HG03354 (cell line): ENCODE measurements around the gene KRTAP10-10.
"Not testable (repeated sequence)": the region's sequence is repeated elsewhere in the genome, so short reads cannot be mapped to it uniquely, and the experiment has no call there.

Experiments
- ATAC-seq: cut with Tn5 transposase; IDR thresholded peaks from one replicate; pipeline ENCODE4 v1.9.1; 2021; ENCODE audit warnings: mild to moderate bottlenecking; ENCODE audit not compliant: unreplicated experiment, poor library complexity, severe bottlenecking

KRTAP10-10 gene

DNA sequence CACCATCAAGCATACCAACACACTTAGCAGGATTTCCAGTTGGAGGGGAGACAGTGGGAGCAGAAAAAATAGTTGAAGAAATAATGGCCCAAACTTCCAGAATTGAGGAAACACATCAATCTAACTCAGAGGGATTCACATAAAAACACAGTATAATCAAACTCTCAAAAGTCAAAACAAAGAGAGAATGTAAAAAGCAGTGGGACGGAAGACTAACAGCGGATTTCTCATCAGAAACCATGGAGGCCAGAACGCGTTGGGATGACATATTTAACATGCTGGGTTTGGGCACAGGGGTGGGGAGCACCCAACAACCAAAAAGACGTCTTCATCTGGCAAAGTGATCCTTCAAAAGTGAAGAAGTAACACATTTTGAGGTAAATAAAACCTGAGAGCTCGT is 17.3 kb upstream of the KRTAP10-10 start:
- no peak for ATAC-seq

DNA sequence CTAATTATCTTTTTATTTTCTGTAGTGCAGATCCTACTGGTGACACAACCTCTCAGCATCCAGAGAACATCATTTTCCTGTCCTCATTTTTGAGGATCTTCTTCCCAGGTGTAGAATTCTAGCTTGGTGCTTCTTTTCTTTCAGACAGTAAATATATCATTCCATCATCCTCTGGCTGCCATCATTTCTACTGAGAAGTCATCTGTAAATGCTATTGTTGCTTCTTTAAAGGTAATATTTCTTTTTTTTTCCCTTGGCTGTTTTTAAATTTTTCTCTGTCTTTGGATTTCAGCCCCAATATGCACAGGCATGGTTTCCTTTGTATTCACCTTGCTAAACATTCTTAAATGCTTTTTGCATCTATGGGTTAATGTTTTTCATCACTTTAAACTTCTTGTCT is 13.6 kb upstream of the KRTAP10-10 start:
- no peak for ATAC-seq

DNA sequence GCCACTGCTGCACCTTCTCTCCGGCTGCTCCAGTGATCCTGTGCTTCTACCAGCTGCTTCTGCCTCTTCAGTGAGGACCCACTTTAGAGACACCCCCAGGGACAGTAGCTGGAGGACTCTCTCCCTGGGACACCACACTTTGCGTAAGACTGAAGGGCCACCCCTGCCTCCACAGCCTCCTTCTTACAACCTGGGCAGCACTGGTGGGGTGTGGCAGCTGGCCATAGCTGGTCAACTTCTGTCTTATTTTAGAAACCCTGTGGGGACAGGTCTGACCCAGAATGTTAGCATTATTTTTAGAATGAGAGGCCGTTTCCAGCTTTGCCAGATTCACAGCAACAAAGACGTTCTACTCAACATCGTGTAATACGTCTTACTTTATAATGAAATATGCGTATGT is 11.4 kb upstream of the KRTAP10-10 start:
- no peak for ATAC-seq

DNA sequence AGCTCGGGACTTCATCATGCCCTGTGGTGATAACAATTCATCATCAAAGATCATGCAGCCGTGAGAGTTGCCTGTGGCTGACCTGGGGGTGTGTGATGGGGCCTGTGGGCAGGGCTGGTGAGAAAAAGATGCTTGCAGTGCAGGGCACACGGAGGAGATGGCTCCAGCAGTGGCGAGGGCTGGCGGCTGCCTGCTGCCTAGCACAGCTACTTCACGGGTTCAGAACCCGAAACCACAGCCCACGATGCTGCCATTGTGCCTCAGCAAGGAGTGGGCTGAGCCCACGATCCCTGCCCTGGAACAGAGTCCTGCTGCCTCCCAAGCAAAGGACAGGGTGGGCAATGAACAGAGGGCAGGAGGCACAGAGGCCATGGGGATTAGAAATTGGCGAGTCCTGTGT is 10.9 kb upstream of the KRTAP10-10 start:
- no peak for ATAC-seq

DNA sequence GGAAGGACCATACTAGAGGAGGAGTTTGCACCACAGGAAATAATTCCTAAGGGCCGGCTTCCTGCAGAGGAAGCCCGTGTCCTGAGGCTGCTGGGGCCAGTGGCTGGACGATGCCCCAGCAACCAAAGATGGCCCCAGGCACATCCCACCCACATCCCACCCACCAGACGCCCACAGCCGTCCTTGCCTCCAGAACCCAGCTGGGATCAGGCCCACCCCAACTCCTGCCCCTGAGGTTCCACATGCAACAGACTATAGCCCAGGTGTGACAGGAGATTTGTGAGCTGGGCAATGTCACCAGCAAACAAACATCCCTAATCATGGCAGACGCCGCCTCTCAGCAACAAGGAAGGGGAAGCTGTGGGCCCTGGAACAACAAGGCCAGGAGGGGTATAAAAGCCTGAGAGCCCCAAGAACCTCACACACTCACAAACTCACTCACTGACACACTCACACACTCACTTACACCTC is 10.4 kb upstream of the KRTAP10-10 start, which contains the start of gene KRTAP10-9:
Gene KRTAP10-9 (plus strand): TSS at position 421 of the 471 bp plus-strand sequence. CDS start 79 bp downstream, outside the sequence.
- no peak for ATAC-seq

DNA sequence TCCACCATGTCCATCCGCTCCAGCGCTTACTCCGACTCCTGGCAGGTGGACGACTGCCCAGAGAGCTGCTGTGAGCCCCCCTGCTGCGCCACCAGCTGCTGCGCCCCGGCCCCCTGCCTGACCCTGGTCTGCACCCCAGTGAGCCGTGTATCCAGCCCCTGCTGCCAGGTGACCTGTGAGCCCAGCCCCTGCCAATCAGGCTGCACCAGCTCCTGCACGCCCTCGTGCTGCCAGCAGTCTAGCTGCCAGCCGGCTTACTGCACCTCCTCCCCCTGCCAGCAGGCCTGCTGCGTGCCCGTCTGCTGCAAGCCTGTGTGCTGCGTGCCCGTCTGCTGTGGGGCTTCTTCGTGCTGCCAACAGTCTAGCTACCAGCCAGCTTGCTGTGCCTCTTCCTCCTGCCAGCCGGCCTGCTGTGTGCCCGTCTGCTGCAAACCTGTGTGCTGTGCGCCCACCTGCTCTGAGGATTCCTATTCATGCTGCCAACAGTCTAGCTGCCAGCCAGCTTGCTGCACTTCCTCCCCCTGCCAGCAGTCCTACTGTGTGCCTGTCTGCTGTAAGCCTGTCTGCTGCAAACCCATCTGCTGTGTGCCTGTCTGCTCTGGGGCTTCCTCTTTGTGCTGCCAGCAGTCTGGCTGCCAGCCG is 9.9 kb upstream of the KRTAP10-10 start:
- ATAC-seq, result not testable (repeated sequence)

DNA sequence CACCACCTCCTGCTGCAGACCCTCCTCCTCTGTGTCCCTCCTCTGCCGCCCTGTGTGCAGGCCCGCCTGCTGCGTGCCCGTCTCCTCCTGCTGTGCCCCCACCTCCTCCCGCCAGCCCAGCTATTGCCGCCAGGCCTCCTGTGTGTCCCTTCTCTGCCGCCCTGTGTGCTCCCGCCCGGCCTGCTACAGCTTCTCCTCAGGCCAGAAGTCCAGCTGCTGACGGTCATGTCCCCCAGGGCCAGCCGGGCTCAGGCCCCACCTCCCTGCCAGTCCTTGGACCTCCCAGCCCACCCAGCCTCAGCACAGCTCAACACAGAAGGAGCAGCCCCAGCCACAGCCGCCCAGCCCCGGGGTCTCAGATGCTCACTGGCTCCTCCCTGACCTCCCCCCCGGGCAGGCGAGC is 9.3 kb upstream of the KRTAP10-10 start:
- ATAC-seq, result not testable (repeated sequence)

DNA sequence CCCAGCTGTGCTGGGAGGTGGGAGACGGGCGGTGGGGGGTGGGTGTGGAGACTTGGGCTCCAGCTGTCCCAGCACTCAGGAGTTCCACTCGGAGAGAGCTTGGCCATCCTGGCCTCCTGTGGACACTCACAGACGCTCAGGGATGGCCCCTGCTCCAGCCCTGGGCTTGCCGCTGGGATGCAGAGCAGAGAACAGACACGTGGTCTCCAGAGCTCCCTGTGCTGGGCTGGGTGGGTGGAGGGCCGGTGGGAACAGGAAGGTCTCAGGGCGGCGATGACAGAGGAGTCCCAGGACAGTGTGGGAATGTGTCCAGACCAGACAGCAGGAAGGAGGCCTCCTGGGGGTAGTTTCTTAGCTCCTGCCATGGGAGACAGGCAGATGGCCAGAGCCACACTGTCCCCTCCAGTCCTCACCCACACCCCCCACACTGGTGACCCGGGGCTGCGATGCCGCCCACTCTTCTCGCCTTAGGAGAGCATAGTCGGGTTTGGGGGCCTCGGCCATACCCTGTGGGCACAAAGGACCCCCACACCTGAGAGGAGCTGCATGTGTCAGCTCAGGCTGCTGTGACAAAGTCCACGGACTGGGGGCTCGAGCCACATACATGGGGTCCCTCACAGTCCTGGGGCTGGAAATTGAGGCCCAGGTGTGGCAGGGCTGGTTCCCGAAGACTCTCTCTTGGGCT is 8.3 kb upstream of the KRTAP10-10 start:
- ATAC-seq, result no peak

DNA sequence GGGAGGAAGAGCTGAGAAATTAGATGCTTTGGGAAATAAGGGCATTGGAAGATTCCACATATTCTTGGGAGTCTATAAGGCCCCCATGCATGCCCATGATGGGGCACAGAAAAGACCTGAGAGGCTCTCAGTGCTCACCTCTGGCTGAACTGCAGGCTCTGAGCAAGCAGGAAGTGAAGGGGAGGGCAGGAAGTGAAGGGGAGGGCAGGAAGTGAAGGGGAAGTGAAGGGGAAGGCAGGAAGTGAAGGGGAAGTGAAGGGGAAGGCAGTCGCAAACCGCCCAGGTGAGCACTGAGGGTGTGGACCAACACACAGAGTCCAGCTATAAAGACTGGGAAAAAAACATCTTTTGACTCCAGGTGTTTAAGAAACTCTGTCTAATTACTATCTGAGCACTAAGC is 6.7 kb upstream of the KRTAP10-10 start:
- ATAC-seq, result no peak

DNA sequence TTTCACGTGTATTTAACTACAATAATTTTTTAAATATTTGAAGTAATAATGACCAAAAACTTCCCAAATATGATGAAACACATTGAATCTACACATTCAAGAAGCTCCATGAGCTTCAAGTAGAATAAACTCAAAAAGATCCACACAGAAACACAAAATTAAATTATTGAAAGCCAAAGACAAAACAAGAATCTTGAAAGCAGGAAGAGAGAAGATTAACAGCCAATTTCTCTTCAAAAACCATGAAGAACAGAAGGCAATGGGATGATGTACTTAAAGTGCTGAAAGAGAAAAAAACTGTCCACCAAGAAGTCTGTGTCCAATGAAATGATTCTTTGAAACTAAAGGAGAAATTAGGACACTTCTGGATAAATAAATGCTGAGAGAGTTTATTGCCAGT is 5.1 kb upstream of the KRTAP10-10 start:
- no peak for ATAC-seq

DNA sequence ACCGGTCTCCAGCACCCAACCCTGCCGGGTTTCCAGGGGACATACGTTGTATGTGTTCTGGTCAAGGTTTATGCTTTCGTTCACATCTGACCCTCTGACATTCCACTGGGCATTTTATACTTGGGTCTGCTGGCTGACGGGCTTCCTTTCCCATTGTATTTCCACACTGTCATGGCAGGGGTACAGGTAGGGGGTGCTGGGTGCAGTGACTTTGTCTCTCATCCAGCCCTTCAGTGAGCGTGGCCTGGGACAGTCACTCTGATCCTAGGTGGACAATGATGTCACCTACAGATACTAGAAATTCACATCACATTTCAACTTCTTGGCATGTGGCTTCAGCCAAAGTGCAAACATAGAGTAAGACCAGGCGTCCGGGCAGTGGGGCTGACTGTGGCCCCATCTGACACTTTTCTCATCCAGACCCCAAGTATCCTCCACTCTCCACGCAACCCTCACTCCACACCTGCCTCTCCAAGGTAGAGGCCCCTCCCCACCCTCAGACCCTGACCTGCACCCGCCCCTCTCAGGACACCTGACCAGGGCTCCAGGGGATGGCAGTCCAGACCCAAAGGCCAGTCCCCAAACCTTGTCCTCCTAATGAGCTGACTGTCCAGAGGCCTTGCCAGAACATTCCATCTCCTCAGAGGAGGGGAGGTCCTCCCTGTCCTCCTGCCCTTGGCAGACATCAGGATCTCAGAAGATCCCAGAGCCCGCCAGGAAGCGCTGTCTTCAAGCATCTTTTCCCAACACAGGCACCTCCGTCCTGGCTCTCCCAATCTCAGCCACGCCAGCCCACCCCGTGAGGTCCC is 743 bp upstream of the KRTAP10-10 start:
- no peak for ATAC-seq

DNA sequence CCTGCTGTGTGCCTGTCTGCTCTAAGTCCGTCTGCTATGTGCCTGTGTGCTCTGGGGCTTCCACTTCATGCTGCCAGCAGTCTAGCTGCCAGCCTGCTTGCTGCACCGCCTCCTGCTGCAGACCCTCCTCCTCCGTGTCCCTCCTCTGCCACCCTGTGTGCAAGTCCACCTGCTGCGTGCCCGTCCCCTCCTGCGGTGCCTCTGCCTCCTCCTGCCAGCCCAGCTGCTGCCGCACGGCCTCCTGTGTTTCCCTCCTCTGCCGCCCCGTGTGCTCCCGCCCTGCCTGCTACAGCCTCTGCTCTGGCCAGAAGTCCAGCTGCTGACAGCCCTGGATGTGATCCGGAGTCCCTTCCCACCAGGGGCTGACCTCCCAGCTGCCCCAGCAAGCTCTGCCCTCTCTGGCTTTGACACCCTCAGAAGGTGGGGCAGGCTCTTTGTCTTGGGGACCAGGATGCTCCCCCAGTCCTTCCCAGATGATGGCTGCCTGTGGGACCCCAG is 744 bp downstream of the KRTAP10-10 start:
- not testable (repeated sequence) for ATAC-seq

DNA sequence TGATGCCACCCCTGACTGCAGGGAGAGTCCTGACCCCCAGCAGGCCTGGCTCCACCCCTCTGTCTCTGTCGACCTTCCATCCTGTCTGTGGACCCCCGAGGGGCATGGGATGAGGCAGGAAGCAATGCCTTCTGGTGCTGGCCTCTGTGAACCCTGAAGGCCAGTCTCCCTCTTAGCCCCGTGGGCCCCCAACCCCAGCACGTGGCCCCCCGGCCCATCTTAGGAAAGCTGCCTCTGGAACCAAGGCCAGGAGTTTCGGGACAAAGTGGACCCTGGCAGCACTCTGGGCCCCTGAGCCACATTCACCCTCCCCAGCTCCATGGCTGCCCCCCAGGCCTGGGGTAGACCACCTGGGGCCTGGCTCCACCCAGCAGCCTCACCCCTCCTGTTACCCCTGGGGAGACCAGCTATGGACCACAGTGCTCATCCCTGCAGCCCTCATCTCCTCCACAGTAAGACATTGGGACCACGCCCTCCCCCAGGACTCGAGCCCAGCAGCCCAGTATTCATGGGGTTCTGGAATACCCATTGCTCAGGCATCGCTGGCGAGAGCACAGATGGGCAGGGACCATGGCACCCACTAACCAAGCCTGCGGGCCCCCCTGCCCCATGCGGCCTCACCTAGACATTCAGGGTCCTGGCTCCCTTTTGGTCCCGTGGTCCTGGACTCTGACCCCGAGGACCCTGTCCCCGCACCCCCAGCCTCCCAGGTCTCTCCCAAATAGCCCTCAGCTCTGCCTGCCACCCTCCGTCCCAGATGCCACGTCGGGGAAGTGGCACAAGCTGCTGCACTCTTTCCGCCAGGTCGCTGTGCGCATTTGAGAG is 1.6 kb downstream of the KRTAP10-10 start:
- not testable (repeated sequence) for ATAC-seq

DNA sequence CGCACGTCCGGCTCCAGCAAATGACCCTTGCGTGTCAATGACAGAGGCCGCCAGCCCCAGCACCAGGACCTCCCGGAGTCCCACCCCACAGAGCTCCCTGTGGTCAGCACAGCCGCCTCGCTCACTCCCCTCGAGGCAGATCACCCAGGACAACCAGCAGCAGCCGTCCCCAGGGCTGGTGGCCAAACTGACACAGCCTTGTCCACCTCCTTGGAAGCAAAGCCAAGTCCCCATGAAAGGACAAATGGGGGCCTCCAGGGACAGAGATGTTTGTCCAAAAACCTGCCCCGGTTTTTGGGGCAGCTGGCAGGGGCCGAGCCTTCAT is 2.1 kb downstream of the KRTAP10-10 start:
- no peak for ATAC-seq

DNA sequence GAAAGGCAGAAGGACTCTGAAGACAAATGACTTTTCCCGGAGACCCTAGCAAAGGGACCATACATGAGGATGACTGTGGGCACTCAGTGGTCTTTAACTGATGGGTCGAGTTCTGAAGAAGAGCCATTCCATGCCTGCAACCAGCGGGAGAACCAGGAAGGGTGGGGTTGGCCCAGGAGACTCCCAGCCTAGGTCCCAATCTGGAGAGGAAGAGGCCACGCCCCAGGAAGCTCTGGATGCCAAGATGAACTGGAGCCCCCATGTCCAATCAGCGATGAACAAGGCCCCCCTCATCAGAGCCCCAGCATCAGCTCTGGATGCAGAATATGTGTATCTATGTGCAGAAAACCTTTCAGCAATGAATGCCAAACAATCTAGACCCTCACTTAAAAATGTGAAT is 3.6 kb downstream of the KRTAP10-10 start:
- ATAC-seq, result no peak

DNA sequence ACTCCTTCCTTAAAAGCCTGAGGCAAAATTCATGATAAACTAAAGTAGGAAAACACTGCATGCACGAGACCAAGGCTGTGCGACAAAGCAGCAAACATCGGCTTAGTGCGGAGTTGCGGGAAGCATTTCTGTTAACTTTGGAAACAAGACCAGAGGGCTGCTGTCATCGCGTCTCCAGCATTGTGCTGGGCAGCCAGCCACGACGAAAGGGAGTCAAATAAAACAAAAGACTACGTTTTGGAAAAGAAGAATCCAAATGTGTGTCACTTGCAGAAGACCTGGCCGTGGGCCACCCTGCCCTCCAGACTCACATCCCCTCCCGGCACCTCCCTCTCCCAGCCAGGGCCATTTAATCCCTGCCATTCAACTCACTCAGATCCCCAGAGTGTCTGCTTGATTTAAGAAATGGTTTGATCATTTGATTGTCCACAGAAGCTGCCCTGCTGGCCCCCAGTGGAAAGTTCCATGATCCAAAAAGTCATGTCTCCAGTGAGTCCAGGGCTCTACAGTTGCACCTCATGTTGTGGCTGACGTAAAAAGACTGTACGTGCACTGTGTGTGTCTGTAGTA is 6.7 kb downstream of the KRTAP10-10 start:
- ATAC-seq, result no peak

DNA sequence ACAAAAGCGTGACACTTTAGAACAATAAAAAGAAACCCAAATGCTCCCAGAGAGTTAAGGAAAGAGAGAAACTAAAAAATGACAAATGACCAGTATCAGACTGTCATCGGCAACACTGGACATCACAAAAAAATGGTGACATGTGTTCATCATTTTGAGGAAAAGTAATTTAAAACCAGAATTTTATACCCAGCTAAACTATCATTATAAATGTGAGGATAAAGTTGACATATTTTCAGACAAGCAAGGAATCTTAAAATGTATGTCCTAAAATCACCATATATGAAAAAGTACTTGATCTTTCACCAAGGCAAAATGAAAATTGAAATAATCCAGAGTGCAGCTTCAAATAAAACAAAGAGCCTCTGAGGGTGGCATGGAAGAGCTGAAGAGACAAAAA is 7.7 kb downstream of the KRTAP10-10 start:
- no peak for ATAC-seq

DNA sequence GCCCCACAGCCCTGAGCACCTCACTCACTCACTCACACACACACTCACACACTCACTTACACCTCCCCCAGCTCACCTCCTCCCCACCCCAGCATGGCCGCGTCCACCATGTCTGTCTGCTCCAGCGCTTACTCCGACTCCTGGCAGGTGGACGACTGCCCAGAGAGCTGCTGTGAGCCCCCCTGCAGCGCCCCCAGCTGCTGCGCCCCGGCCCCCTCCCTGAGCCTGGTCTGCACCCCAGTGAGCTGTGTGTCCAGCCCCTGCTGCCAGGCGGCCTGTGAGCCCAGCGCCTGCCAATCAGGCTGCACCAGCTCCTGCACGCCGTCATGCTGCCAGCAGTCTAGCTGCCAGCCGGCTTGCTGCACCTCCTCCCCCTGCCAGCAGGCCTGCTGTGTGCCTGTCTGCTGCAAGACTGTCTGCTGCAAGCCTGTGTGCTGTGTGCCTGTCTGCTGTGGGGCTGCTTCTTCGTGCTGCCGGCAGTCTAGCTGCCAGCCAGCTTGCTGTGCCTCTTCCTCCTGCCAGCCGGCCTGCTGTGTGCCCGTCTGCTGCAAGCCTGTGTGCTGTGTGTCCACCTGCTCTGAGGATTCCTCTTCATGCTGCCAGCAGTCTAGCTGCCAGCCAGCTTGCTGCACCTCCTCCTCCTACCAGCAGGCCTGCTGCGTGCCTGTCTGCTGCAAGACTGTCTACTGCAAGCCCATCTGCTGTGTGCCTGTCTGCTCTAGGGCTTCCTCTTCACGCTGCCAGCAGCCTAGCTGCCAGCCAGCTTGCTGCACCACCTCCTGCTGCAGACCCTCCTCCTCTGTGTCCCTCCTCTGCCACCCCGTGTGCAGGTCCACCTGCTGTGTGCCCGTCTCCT is 9.4 kb downstream of the KRTAP10-10 start, which contains the start of gene KRTAP10-11:
Gene KRTAP10-11 (plus strand): TSS at position 49 of the 856 bp plus-strand sequence. CDS start 45 bp downstream, at position 94.
- ATAC-seq, result not testable (repeated sequence)
